Suprapubic skin (tissue), 4 donors: ENCODE data around the gene PPP1CA. TPM values are rescaled to one million over a fixed set of nuclear protein-coding genes. Genes with fewer than 3 reads are reported as not detected.
A peak's percentile ranks its signal among the peaks of the same experiment; 100 is the strongest.

Experiments used
- DNase-seq, 2 donors: peaks; one replicate each; pipeline ENCODE4 v3.0.0-alpha.2; 2019; ENCODE audit warnings: low spot score in 2 of 2
- H3K27ac ChIP-seq: fragments of 200-600 bp; sonication (generic); one replicate; pipeline ENCODE4 v1.5.1; 2019
- H3K27me3 ChIP-seq: fragments of 200-600 bp; sonication (generic); one replicate; pipeline ENCODE4 v1.5.1; 2019
- H3K36me3 ChIP-seq: fragments of 200-600 bp; sonication (generic); one replicate; pipeline ENCODE4 v1.5.1; 2019
- H3K4me1 ChIP-seq: fragments of 200-600 bp; sonication (generic); one replicate; pipeline ENCODE4 v1.5.1; 2019
- H3K4me3 ChIP-seq: fragments of 200-600 bp; sonication (generic); one replicate; pipeline ENCODE4 v1.5.1; 2019; ENCODE audit warnings: mild to moderate bottlenecking
- H3K9me3 ChIP-seq: fragments of 200-600 bp; sonication (generic); one replicate; pipeline ENCODE4 v1.5.1; 2019
- CTCF ChIP-seq, 2 donors: fragments of 200-600 bp in 1 of 2; fragments of 450-650 bp in 1 of 2; sonication (generic) in 1 of 2; IDR thresholded peaks; one replicate each; pipeline ENCODE4 v1.5.1; 2016 to 2019; ENCODE audit warnings: antibody characterized with exemption in 2 of 2, mild to moderate bottlenecking in 1 of 2, moderate library complexity in 1 of 2
- EP300 ChIP-seq: sonication (generic); formaldehyde crosslinking; IDR thresholded peaks from one replicate; pipeline ENCODE4 v1.6.1; 2017; ENCODE audit warnings: antibody characterized with exemption
- POLR2A ChIP-seq, 2 donors: fragments of 450-650 bp; IDR thresholded peaks; one replicate each; pipeline ENCODE4 v1.6.1; 2017; ENCODE audit warnings: antibody characterized with exemption in 2 of 2, mild to moderate bottlenecking in 2 of 2, moderate library complexity in 2 of 2
- POLR2AphosphoS5 ChIP-seq, 3 donors: sonication (generic); formaldehyde crosslinking; IDR thresholded peaks; one replicate each; pipeline ENCODE4 v1.6.1; 2017; ENCODE audit warnings: antibody characterized with exemption in 3 of 3
- WGBS: methylation state at CpG from one replicate; pipeline ENCODE4 v1.1.5; 2018; 5-methylcytosine and 5-hydroxymethylcytosine counted together
- total RNA-seq, 4 donors: library from RNA; depleted of rRNA; stranded (reverse); fragments of >200 nt; gene quantifications; one replicate each; pipeline ENCODE4 v1.1.0, GENCODE V29; 2016

Gene PPP1CA
- total RNA-seq, 4 donors from 2014 or later = 75.6 to 158 (median 121) TPM

- H3K4me1 ChIP-seq = peaks cover 51% of the 10 kb centered on the region
- no peaks in the 10 kb centered on the region for H3K27me3 ChIP-seq
- peaks cover 36% of the 10 kb centered on the region for H3K36me3 ChIP-seq
- no peak for DNase-seq
- peak overlapping the region; percentile 91 for H3K4me3 ChIP-seq
- TF ChIP-seq POLR2AphosphoS5 (IDR thresholded peaks at IDR 0.05) = no peak
- no peak for TF ChIP-seq EP300
- TF ChIP-seq POLR2A (IDR thresholded peaks at IDR 0.05) = no peak
- no peak for TF ChIP-seq CTCF (IDR thresholded peaks at IDR 0.05)
- no peaks in the 10 kb centered on the region for H3K9me3 ChIP-seq
- peak overlapping the region; percentile 93 for H3K27ac ChIP-seq
- WGBS = 32% methylated on average over 24 of the region's 45 CpGs
Measured at GRCh38 chr11:67442504-67443404, 41.1 kb upstream of the PPP1CA start.

- DNase-seq = no peak
Measured at GRCh38 chr11:67441731-67442351, 40.2 kb upstream of the PPP1CA start.

GRCh38 chr11:67441098-67441563, 39.5 kb upstream of the PPP1CA start:
- 100% methylated on average over 2 of the region's 21 CpGs for WGBS
- H3K27ac ChIP-seq = no peak overlapping the region
- no peak for TF ChIP-seq EP300
- TF ChIP-seq POLR2A (IDR thresholded peaks at IDR 0.05) = no peak
- no peak for TF ChIP-seq CTCF (IDR thresholded peaks at IDR 0.05)
- no peak for TF ChIP-seq POLR2AphosphoS5 (IDR thresholded peaks at IDR 0.05)

More at GRCh38 chr11:67441731-67442351, 40.2 kb upstream of the PPP1CA start:
- 87% methylated on average over 10 of the region's 28 CpGs for WGBS
- Histone ChIP-seq H3K4me1 (peaks cover 51% of the 10 kb centered on the region), H3K4me3 (peak overlapping the region; percentile 91), H3K9me3 (no peaks in the 10 kb centered on the region), H3K27me3 (no peaks in the 10 kb centered on the region), H3K27ac (no peak overlapping the region), H3K36me3 (peaks cover 40% of the 10 kb centered on the region)
- TF ChIP-seq EP300 (no peak), CTCF (IDR thresholded peaks at IDR 0.05) (no peak), POLR2AphosphoS5 (IDR thresholded peaks at IDR 0.05) (no peak), POLR2A (IDR thresholded peaks at IDR 0.05) (no peak)

GRCh38 chr11:67440229-67441097, 38.8 kb upstream of the PPP1CA start:
- no peak for TF ChIP-seq POLR2AphosphoS5 (IDR thresholded peaks at IDR 0.05)
- no peak for TF ChIP-seq EP300
- TF ChIP-seq CTCF (IDR thresholded peaks at IDR 0.05) = no peak
- TF ChIP-seq POLR2A (IDR thresholded peaks at IDR 0.05) = no peak
- Histone ChIP-seq H3K27ac (peak overlapping the region; percentile 5), H3K27me3 (no peaks in the 10 kb centered on the region), H3K36me3 (peaks cover 48% of the 10 kb centered on the region), H3K9me3 (no peaks in the 10 kb centered on the region), H3K4me3 (no peak overlapping the region), H3K4me1 (peaks cover 60% of the 10 kb centered on the region)
- WGBS = 69% methylated on average over 11 of the region's 17 CpGs
- no peak for DNase-seq

More at GRCh38 chr11:67441098-67441563, 39.5 kb upstream of the PPP1CA start:
- Histone ChIP-seq H3K9me3 (no peaks in the 10 kb centered on the region), H3K27me3 (no peaks in the 10 kb centered on the region), H3K4me1 (peaks cover 53% of the 10 kb centered on the region), H3K4me3 (no peak overlapping the region), H3K36me3 (peaks cover 41% of the 10 kb centered on the region)
- DNase-seq = no peak
